IMR-90 (cell line): ENCODE measurements around the gene SYT11. TPM values are rescaled to one million over a fixed set of nuclear protein-coding genes. Genes with fewer than 3 reads are reported as not detected.

Experiments
- ATAC-seq: fragments of 200-7000 bp; cut with Tn5 transposase; 2 replicates; pipeline ENCODE4 v1.9.1; 2020; ENCODE audit warnings: low read depth, mild to moderate bottlenecking, moderate library complexity
- BruUV-seq: library from RNA; stranded (reverse); fragments of 400-500 nt; replicated peaks from 2 replicates; lab custom pipeline; 2021; lab: Mats Ljungman, UMichigan
- CTCF ChIA-PET: fragments of 300-600 bp; formaldehyde crosslinking; extraction: SDS; loops from one replicate; lab custom pipeline; 2021; ENCODE audit warnings: antibody characterized with exemption; lab: Yijun Ruan, JAX
- POLR2A ChIA-PET: fragments of 300-600 bp; sonication (Branson Sonifier 250); formaldehyde crosslinking; loops from one replicate; lab custom pipeline; 2022; ENCODE audit warnings: antibody characterized with exemption; ENCODE audit not compliant: unreplicated experiment; lab: Charles Lee
- DNase-seq: peaks from one replicate; pipeline ENCODE4 v3.0.0; 2013
- H2AFZ ChIP-seq: replicated peaks from 2 replicates; pipeline ENCODE3; 2013; ENCODE audit warnings: low read length, mild to moderate bottlenecking; ENCODE audit not compliant: poor library complexity
- H2AK5ac ChIP-seq: 2 replicates; pipeline ENCODE4 v1.6.1; 2013; ENCODE audit warnings: low read depth, low read length, inconsistent platforms
- H2AK9ac ChIP-seq: replicated peaks from 2 replicates; pipeline ENCODE3; 2013; ENCODE audit warnings: mild to moderate bottlenecking, low read depth, low read length, moderate library complexity; ENCODE audit not compliant: poor library complexity
- H2BK120ac ChIP-seq: 2 replicates; pipeline ENCODE4 v1.6.1; 2013; ENCODE audit warnings: low read depth, low read length, inconsistent platforms
- H2BK15ac ChIP-seq: 3 replicates; pipeline ENCODE4 v1.6.1; 2013; ENCODE audit warnings: low read depth, low read length, inconsistent platforms
- H2BK20ac ChIP-seq: 2 replicates; pipeline ENCODE4 v1.6.1; 2013; ENCODE audit warnings: low read depth, mild to moderate bottlenecking, inconsistent platforms, low read length, moderate library complexity
- H2BK5ac ChIP-seq: 2 replicates; pipeline ENCODE4 v1.6.1; 2013; ENCODE audit warnings: mild to moderate bottlenecking, low read depth, low read length, inconsistent platforms; ENCODE audit not compliant: poor library complexity, severe bottlenecking
- H3K14ac ChIP-seq: replicated peaks from 2 replicates; pipeline ENCODE4 v1.6.1; 2013; ENCODE audit warnings: low read depth, low read length, inconsistent platforms
- H3K18ac ChIP-seq: 2 replicates; pipeline ENCODE4 v1.6.1; 2013; ENCODE audit warnings: low read depth, low read length, control low read depth
- H3K23ac ChIP-seq: 2 replicates; pipeline ENCODE4 v1.6.1; 2013; ENCODE audit warnings: low read depth, low read length, inconsistent platforms
- H3K27ac ChIP-seq: 2 replicates; pipeline ENCODE4 v1.5.1; 2013; ENCODE audit warnings: mild to moderate bottlenecking, control low read depth, low read length; ENCODE audit not compliant: insufficient read depth
- H3K27me3 ChIP-seq: 2 replicates; pipeline ENCODE4 v1.6.1; 2013; ENCODE audit warnings: low read length; ENCODE audit not compliant: control insufficient read depth, insufficient read depth
- H3K36me3 ChIP-seq: 2 replicates; pipeline ENCODE4 v1.6.1; 2013; ENCODE audit warnings: low read length, mixed read lengths; ENCODE audit not compliant: control insufficient read depth, insufficient read depth
- H3K4ac ChIP-seq: 2 replicates; pipeline ENCODE4 v1.6.1; 2013; ENCODE audit warnings: low read depth, low read length, inconsistent platforms
- H3K4me1 ChIP-seq: 2 replicates; pipeline ENCODE4 v1.6.1; 2013; ENCODE audit warnings: low read length, mixed read lengths; ENCODE audit not compliant: control insufficient read depth, insufficient read depth
- H3K4me2 ChIP-seq: 2 replicates; pipeline ENCODE4 v1.6.1; 2013; ENCODE audit warnings: low read depth, mild to moderate bottlenecking, control low read depth, low read length, moderate library complexity
- H3K4me3 ChIP-seq: 2 replicates; pipeline ENCODE4 v1.5.1; 2013; ENCODE audit warnings: low read depth, mild to moderate bottlenecking, control low read depth, low read length, moderate library complexity; ENCODE audit not compliant: insufficient read depth
- H3K56ac ChIP-seq: 2 replicates; pipeline ENCODE4 v1.6.1; 2013; ENCODE audit warnings: low read length, inconsistent platforms; ENCODE audit not compliant: insufficient read depth; ENCODE audit errors: extremely low read depth
- H3K79me1 ChIP-seq, 2 experiments: 2 replicates each; pipeline ENCODE4 v1.6.1; 2013; ENCODE audit warnings: low read length in 2 of 2, inconsistent platforms in 1 of 2, low read depth in 1 of 2
- H3K9ac ChIP-seq: 2 replicates; pipeline ENCODE4 v1.6.1; 2013; ENCODE audit warnings: low read depth, low read length, control low read depth
- H3K9me1 ChIP-seq: 2 replicates; pipeline ENCODE4 v1.6.1; 2013; ENCODE audit warnings: low read length, inconsistent platforms; ENCODE audit not compliant: insufficient read depth
- H3K9me3 ChIP-seq: 2 replicates; pipeline ENCODE4 v1.6.1; 2013; ENCODE audit warnings: low read length; ENCODE audit not compliant: control insufficient read depth, insufficient read depth
- H4K20me1 ChIP-seq: 2 replicates; pipeline ENCODE4 v1.6.1; 2013; ENCODE audit warnings: low read length, inconsistent platforms; ENCODE audit not compliant: insufficient read depth
- H4K5ac ChIP-seq: 2 replicates; pipeline ENCODE4 v1.6.1; 2013; ENCODE audit warnings: mild to moderate bottlenecking, low read depth, low read length, control low read depth
- H4K8ac ChIP-seq, 2 experiments: 2 replicates each; pipeline ENCODE4 v1.6.1; 2013; ENCODE audit warnings: low read depth in 2 of 2, low read length in 2 of 2, control low read depth in 1 of 2, inconsistent platforms in 1 of 2
- H4K91ac ChIP-seq: 2 replicates; pipeline ENCODE4 v1.6.1; 2013; ENCODE audit warnings: low read depth, low read length, inconsistent platforms; ENCODE audit not compliant: insufficient read depth
- BHLHE40 ChIP-seq: fragments of 150-350 bp; IDR thresholded peaks from 2 replicates; pipeline ENCODE4 v1.6.1; 2016; ENCODE audit warnings: mild to moderate bottlenecking, low read depth, low read length
- CEBPB ChIP-seq: IDR thresholded peaks from 2 replicates; pipeline ENCODE4 v1.6.1; 2012; ENCODE audit warnings: low read depth, low read length, improper control_type of control experiment
- CHD1 ChIP-seq: IDR thresholded peaks from 2 replicates; pipeline ENCODE4 v1.6.1; 2012; ENCODE audit warnings: low read depth, low read length, improper control_type of control experiment
- FOS ChIP-seq: fragments of 150-350 bp; IDR thresholded peaks from 2 replicates; pipeline ENCODE4 v1.6.1; 2016; ENCODE audit warnings: low read depth, low read length
- MAZ ChIP-seq: IDR thresholded peaks from 2 replicates; pipeline ENCODE4 v1.6.1; 2012; ENCODE audit warnings: low read depth, mild to moderate bottlenecking, low read length, improper control_type of control experiment, moderate library complexity, borderline replicate concordance
- MXI1 ChIP-seq: IDR thresholded peaks from 2 replicates; pipeline ENCODE4 v1.6.1; 2012; ENCODE audit warnings: low read depth, mild to moderate bottlenecking, low read length, moderate library complexity, borderline replicate concordance
- NFE2L2 ChIP-seq: fragments of 150-350 bp; IDR thresholded peaks from 2 replicates; pipeline ENCODE4 v1.6.1; 2016; ENCODE audit warnings: low read depth, mild to moderate bottlenecking, low read length
- POLR2A ChIP-seq: IDR thresholded peaks from 2 replicates; pipeline ENCODE4 v1.6.1; 2012; ENCODE audit warnings: mild to moderate bottlenecking, low read depth, low read length
- RAD21 ChIP-seq: IDR thresholded peaks from 2 replicates; pipeline ENCODE4 v1.6.1; 2012; ENCODE audit warnings: low read length, improper control_type of control experiment
- RCOR1 ChIP-seq: IDR thresholded peaks from 2 replicates; pipeline ENCODE4 v1.6.1; 2012; ENCODE audit warnings: mild to moderate bottlenecking, low read length, improper control_type of control experiment; ENCODE audit not compliant: insufficient replicate concordance
- RFX5 ChIP-seq: IDR thresholded peaks from 2 replicates; pipeline ENCODE4 v1.8.0; 2012; ENCODE audit warnings: low read depth, mild to moderate bottlenecking, low read length, moderate library complexity
- SMC3 ChIP-seq: fragments of 150-350 bp; IDR thresholded peaks from 2 replicates; pipeline ENCODE4 v1.6.1; 2016; ENCODE audit warnings: low read depth, mild to moderate bottlenecking, antibody characterized with exemption, low read length, moderate library complexity
- WGBS, 2 experiments: methylation state at CpG; one replicate each; pipeline versions ENCODE4 v1.1.5 to v1.1.7; 2013; ENCODE audit warnings: missing lambda C conversion rate in 2 of 2; ENCODE audit not compliant: insufficient read length in 1 of 2; ENCODE audit errors: extremely low coverage in 2 of 2; 5-methylcytosine and 5-hydroxymethylcytosine counted together
- dilution Hi-C: fragments of 300-500 bp; cut with HindIII; formaldehyde crosslinking; loops from one replicate; pipeline ENCODE4 v1.14.3; 2018; ENCODE audit warnings: low sequenced_read_pairs; ENCODE audit not compliant: unreplicated experiment
- in situ Hi-C: fragments of 300-500 bp; cut with MboI; formaldehyde crosslinking; loops from 3 replicates; pipeline ENCODE4 v1.14.3; 2019; ENCODE audit warnings: low sequenced_read_pairs, inconsistent platforms, mixed read lengths
- intact Hi-C: fragments of 100-400 bp; cut with micrococcal nuclease; formaldehyde crosslinking; loops from 2 replicates; pipeline ENCODE4 v1.10.0; 2022
- polyA plus RNA-seq, 3 experiments: library from polyadenylated mRNA; depleted of rRNA; stranded (reverse); fragments of >200 nt; gene quantifications; 2 replicates each; pipeline ENCODE4 v1.2.3, GENCODE V29; 2012; ENCODE audit warnings: low replicate concordance in 1 of 3
- total RNA-seq: library from RNA; depleted of rRNA; stranded (reverse); fragments of >200 nt; gene quantifications from 2 replicates; pipeline ENCODE4 v1.2.3, GENCODE V29; 2012
- TF ChIP-seq, protein P1 (sequence below): conservative IDR thresholded peaks from 2 replicates; pipeline ENCODE4 v1.5.1; 2012; ENCODE audit warnings: mild to moderate bottlenecking, low read depth, low read length, improper control_type of control experiment
- TF ChIP-seq, protein P2 (sequence below): fragments of 150-350 bp; IDR thresholded peaks from 2 replicates; pipeline ENCODE4 v1.6.1; 2017; ENCODE audit warnings: mild to moderate bottlenecking, antibody characterized with exemption, low read length, low read depth
- TF ChIP-seq, protein P3 (sequence below): fragments of 150-350 bp; IDR thresholded peaks from 2 replicates; pipeline ENCODE4 v1.6.1; 2016; ENCODE audit warnings: low read depth, mild to moderate bottlenecking, low read length, moderate library complexity, borderline replicate concordance

The SYT11 gene
- total and polyA plus RNA-seq, 2 of the 4 experiments (the other 2 are of a cell fraction): 22.9 to 43.7 TPM

DNA sequence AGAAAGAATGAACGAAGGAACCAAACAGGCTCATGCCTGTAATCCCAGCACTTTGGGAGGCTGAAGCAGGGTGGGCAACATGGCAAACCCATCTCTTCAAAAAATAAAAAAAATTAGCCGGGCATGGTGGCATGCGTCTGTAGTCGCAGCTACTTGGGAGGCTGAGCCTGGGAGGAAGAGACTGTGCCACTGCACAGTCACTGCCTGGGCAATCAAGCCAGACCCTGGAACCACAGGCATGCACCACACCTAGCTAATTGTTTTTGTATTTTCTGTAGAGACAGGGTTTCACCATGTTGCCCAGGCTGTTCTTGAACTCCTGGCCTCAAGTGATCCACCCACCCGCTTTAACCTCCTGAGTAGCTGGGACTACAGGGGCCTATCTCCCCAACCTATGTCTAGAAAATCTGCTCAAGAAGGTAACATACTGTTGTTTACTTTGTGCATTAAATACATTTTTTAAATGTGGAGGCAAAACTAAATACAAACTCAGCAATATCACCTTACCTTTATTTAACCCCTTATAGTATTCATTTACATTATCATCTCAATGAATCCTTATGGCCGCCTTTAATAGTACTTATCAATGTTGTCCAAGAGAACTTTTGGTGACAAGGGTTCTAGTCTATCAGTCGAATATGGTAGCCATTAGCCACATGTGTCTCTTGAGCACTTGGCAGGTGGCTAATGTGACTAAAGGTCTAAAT is 72.1 kb downstream of the SYT11 start:
- H3K9ac ChIP-seq: 0 out of 2 replicates have a peak overlapping the region, but pooled peaks have one; percentile 6
- H3K14ac ChIP-seq: no peak overlapping the region
- no peaks in the 10 kb centered on the region for H3K27me3 ChIP-seq
- no peak overlapping the region for H2AK5ac ChIP-seq
- H2BK5ac ChIP-seq: no peak overlapping the region
- ATAC-seq (no peak), DNase-seq (no peak)
- no peak overlapping the region for H3K4me3 ChIP-seq
- H3K27ac ChIP-seq: no peak overlapping the region
- H3K4me1 ChIP-seq: peaks cover 7% of the 10 kb centered on the region; the same call in 1 of the 2 replicates
- H3K9me3 ChIP-seq: no peaks in the 10 kb centered on the region
- H2BK15ac ChIP-seq: no peak overlapping the region
- no peak overlapping the region for H4K8ac ChIP-seq
- H3K23ac ChIP-seq: no peak overlapping the region
- BruUV-seq: no TSS peak
- H2BK20ac ChIP-seq: no peak overlapping the region
- H3K4ac ChIP-seq: no peak overlapping the region
- no peak overlapping the region for H4K91ac ChIP-seq
- H3K36me3 ChIP-seq: peaks cover 49% of the 10 kb centered on the region
- in situ Hi-C loops: no loop called here
- ChIA-PET CTCF (no interaction called here), POLR2A (no interaction called here)
- WGBS, 2 experiments: 100% methylated on average over 1 of the region's 7 CpGs; no CpG with 5 or more reads in 1 of the 2 experiments
- no peak overlapping the region for H2AFZ ChIP-seq
- H3K9me1 ChIP-seq: 0 out of 2 replicates have a peak, but pooled peaks cover 2% of the 10 kb centered on the region
- peak overlapping the region; percentile 23; the same call in 1 of the 2 replicates for H3K4me2 ChIP-seq
- H2AK9ac ChIP-seq: no peak overlapping the region
- peaks cover 47% of the 10 kb centered on the region for H4K20me1 ChIP-seq
- H3K18ac ChIP-seq: no peak overlapping the region
- dilution Hi-C loops: no loop called here
- no peak overlapping the region for H4K5ac ChIP-seq
- H2BK120ac ChIP-seq: no peak overlapping the region
- intact Hi-C loops: no loop called here
- peaks cover 11 to 54% of the 10 kb centered on the region in 2 experiments; a peak in 3 of 4 replicates for H3K79me1 ChIP-seq
- H3K56ac ChIP-seq: no peak overlapping the region
- TF ChIP-seq FOS (no peak), RCOR1 (no peak), RFX5 (no peak), CEBPB (no peak), MXI1 (no peak), MAZ (no peak), BHLHE40 (no peak), NFE2L2 (no peak), SMC3 (no peak), RAD21 (no peak), CHD1 (no peak), POLR2A (no peak)
- TF ChIP-seq, protein P1, sequence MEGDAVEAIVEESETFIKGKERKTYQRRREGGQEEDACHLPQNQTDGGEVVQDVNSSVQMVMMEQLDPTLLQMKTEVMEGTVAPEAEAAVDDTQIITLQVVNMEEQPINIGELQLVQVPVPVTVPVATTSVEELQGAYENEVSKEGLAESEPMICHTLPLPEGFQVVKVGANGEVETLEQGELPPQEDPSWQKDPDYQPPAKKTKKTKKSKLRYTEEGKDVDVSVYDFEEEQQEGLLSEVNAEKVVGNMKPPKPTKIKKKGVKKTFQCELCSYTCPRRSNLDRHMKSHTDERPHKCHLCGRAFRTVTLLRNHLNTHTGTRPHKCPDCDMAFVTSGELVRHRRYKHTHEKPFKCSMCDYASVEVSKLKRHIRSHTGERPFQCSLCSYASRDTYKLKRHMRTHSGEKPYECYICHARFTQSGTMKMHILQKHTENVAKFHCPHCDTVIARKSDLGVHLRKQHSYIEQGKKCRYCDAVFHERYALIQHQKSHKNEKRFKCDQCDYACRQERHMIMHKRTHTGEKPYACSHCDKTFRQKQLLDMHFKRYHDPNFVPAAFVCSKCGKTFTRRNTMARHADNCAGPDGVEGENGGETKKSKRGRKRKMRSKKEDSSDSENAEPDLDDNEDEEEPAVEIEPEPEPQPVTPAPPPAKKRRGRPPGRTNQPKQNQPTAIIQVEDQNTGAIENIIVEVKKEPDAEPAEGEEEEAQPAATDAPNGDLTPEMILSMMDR: no peak
- TF ChIP-seq, protein P2, sequence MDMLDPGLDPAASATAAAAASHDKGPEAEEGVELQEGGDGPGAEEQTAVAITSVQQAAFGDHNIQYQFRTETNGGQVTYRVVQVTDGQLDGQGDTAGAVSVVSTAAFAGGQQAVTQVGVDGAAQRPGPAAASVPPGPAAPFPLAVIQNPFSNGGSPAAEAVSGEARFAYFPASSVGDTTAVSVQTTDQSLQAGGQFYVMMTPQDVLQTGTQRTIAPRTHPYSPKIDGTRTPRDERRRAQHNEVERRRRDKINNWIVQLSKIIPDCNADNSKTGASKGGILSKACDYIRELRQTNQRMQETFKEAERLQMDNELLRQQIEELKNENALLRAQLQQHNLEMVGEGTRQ: no peak
- TF ChIP-seq, protein P3, sequence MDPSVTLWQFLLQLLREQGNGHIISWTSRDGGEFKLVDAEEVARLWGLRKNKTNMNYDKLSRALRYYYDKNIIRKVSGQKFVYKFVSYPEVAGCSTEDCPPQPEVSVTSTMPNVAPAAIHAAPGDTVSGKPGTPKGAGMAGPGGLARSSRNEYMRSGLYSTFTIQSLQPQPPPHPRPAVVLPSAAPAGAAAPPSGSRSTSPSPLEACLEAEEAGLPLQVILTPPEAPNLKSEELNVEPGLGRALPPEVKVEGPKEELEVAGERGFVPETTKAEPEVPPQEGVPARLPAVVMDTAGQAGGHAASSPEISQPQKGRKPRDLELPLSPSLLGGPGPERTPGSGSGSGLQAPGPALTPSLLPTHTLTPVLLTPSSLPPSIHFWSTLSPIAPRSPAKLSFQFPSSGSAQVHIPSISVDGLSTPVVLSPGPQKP: no peak
